Measurements from ENCODE around the gene BCL2L14. TPM values are rescaled to one million over a fixed set of nuclear protein-coding genes. Genes with fewer than 3 reads are reported as not detected.

The BCL2L14 gene
- total RNA-seq, 1 experiment from 2014 or later = 0.30 TPM

DNA sequence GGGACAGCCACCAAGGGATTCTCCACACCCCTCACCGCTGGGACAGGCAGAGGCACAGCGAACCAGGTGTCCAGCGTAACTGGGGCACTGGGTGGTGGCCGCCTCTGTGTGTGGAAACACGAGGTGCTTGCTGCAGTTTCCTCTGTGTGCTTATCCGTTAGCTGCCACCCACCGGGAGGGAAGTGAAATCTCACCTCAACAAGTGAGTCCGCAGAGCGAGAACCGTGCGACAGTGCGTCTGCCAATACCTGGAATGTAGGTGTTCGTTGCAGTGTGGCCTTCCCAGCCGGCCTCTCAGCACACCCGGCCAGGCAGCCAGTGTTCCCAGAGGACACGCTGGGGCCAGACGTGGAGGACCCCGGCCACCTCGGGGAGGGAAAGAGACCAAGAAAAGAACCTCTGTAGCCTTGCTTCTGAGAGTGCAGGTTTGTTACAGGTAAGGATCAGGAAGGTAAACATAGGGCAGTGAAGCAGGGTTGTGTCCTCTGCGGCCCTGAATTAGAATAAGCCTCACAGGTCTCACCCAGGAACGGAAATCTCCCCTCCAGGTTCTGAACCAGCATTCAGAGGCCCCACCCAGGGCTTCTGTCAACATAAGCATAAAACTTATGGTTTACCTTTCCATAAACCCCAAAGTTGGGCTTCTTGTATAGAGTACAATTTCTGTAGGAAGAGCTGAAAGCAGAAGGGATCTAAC lies 1.5 kb downstream of the BCL2L14 start:
- DNase-seq (ENCODE audit: low read depth, low spot score) (no peak), ATAC-seq (no peak)
- ChIA-PET POLR2A (interaction anchor here (1.2 kb wide), 1 partner anchor 284 kb away, joined by 3 read pairs; the partner anchor contains the start of gene BORCS5), RAD21 (ENCODE audit: low non-redundant PET in 1 of 2, low total read pairs in 2 of 2, uncharacterized antibody in 2 of 2, unreplicated experiment in 2 of 2) (interaction anchor here in 1 of 2 experiments (0.7 kb wide), 1 partner anchor 665 kb away, joined by 3 read pairs; no protein-coding TSS in a partner anchor), CTCF (interaction anchor here (1.2 kb wide), 1 partner anchor 11 kb away, joined by 3 read pairs; no protein-coding TSS in a partner anchor)
- H3K4me3 ChIP-seq (replicated peaks in 1 of 2; ENCODE audit: low read depth in 1 of 2, low read length in 2 of 2) = no peak overlapping the region
- no peaks in the 10 kb centered on the region for H4K20me1 ChIP-seq (ENCODE audit: insufficient read depth)
- no peak overlapping the region for H3K9ac ChIP-seq (ENCODE audit: low read length)
- H3K9me2 ChIP-seq (ENCODE audit: insufficient read depth) = no peaks in the 10 kb centered on the region
- no peaks in the 10 kb centered on the region for H3K36me3 ChIP-seq (ENCODE audit: control insufficient read depth in 1 of 2, insufficient read depth in 2 of 2, low read length in 2 of 2)
- H3K27me3 ChIP-seq (ENCODE audit: insufficient read depth, low read length) = no peaks in the 10 kb centered on the region
- H3K9me3 ChIP-seq (ENCODE audit: control insufficient read depth in 1 of 2, insufficient read depth in 1 of 2, low read depth in 1 of 2, low read length in 2 of 2) = no peaks in the 10 kb centered on the region
- intact Hi-C loops (cut with micrococcal nuclease) = no loop called here
- no peaks in the 10 kb centered on the region for H3K79me2 ChIP-seq (ENCODE audit: insufficient read depth, low read length)
- no TSS peak for BruUV-seq (replicated peaks)
- no peak overlapping the region for H2AFZ ChIP-seq (ENCODE audit: low read depth, low read length, poor library complexity, severe bottlenecking)
- H3K4me1 ChIP-seq (ENCODE audit: control insufficient read depth in 1 of 2, insufficient read depth in 2 of 2, low read length in 2 of 2) = peaks cover 5 to 10% of the 10 kb centered on the region in 2 experiments; a peak in 3 of 4 replicates
- no peak for TF ChIP-seq CTCF (IDR thresholded peaks at IDR 0.05 in 2 of 3, conservative IDR thresholded peaks at IDR 0.05 in 1 of 3; ENCODE audit: borderline replicate concordance in 1 of 3, insufficient read depth in 1 of 3, low read depth in 2 of 3, low read length in 2 of 3)
- TF ChIP-seq, protein P1, sequence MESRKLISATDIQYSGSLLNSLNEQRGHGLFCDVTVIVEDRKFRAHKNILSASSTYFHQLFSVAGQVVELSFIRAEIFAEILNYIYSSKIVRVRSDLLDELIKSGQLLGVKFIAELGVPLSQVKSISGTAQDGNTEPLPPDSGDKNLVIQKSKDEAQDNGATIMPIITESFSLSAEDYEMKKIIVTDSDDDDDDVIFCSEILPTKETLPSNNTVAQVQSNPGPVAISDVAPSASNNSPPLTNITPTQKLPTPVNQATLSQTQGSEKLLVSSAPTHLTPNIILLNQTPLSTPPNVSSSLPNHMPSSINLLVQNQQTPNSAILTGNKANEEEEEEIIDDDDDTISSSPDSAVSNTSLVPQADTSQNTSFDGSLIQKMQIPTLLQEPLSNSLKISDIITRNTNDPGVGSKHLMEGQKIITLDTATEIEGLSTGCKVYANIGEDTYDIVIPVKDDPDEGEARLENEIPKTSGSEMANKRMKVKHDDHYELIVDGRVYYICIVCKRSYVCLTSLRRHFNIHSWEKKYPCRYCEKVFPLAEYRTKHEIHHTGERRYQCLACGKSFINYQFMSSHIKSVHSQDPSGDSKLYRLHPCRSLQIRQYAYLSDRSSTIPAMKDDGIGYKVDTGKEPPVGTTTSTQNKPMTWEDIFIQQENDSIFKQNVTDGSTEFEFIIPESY (IDR thresholded peaks at IDR 0.05; ENCODE audit: extremely low read depth, insufficient replicate concordance, low read length) = no peak
- TF ChIP-seq ZFX (IDR thresholded peaks at IDR 0.05) = no peak
- no peak for TF ChIP-seq REST (IDR thresholded peaks at IDR 0.05; ENCODE audit: low read depth)
- no peak overlapping the region for H3K4me2 ChIP-seq (ENCODE audit: low read length)
- H3K27ac ChIP-seq (ENCODE audit: low read depth, low read length) = no peak overlapping the region

Data from HCT116 (cell line).